OCI-LY7 (cell line): Measurements from ENCODE around the gene SNX20. TPM values are rescaled to one million over a fixed set of nuclear protein-coding genes. Genes with fewer than 3 reads are reported as not detected.

Source experiments
- BruUV-seq: library from RNA; stranded (reverse); fragments of 400-500 nt; replicated peaks from 2 replicates; lab custom pipeline; 2021; lab: Mats Ljungman, UMichigan
- CTCF ChIA-PET: fragments of 300-600 bp; sonication (Branson Sonifier 250); formaldehyde crosslinking; loops from one replicate; lab custom pipeline; 2022; ENCODE audit warnings: antibody characterized with exemption; ENCODE audit not compliant: unreplicated experiment; lab: Charles Lee
- POLR2A ChIA-PET: fragments of 300-600 bp; sonication (Branson Sonifier 250); formaldehyde crosslinking; loops from one replicate; lab custom pipeline; 2022; ENCODE audit warnings: antibody characterized with exemption; lab: Charles Lee
- DNase-seq: peaks from one replicate; pipeline ENCODE4 v3.0.0-alpha.2; 2015; ENCODE audit warnings: low spot score
- H2AFZ ChIP-seq: fragments of 200-600 bp; sonication (generic), shearing (Covaris generic); 2 replicates; pipeline ENCODE4 v1.6.1; 2014; ENCODE audit warnings: mild to moderate bottlenecking, antibody characterized with exemption, low read length, moderate library complexity
- H3K27ac ChIP-seq: fragments of 200-600 bp; sonication (generic); 2 replicates; pipeline ENCODE4 v1.5.1; 2014; ENCODE audit warnings: mixed run types, low read depth, mild to moderate bottlenecking, moderate library complexity, low read length, inconsistent platforms; ENCODE audit not compliant: poor library complexity, severe bottlenecking
- H3K36me3 ChIP-seq: fragments of 200-600 bp; sonication (generic); 2 replicates; pipeline ENCODE4 v1.6.1; 2014; ENCODE audit warnings: mild to moderate bottlenecking, antibody characterized with exemption, low read length, moderate library complexity, mixed read lengths; ENCODE audit not compliant: insufficient read depth
- H3K4me1 ChIP-seq: fragments of 200-600 bp; sonication (generic); 2 replicates; pipeline ENCODE4 v1.5.1; 2014; ENCODE audit warnings: mild to moderate bottlenecking, low read length; ENCODE audit not compliant: insufficient read depth, poor library complexity, severe bottlenecking
- H3K4me2 ChIP-seq: fragments of 200-600 bp; sonication (generic); 2 replicates; pipeline ENCODE4 v1.6.1; 2014; ENCODE audit warnings: mild to moderate bottlenecking, low read length
- H3K4me3 ChIP-seq: fragments of 200-600 bp; sonication (generic); 2 replicates; pipeline ENCODE4 v1.5.1; 2014; ENCODE audit warnings: mild to moderate bottlenecking, low read depth, low read length; ENCODE audit not compliant: poor library complexity, severe bottlenecking
- H3K79me2 ChIP-seq: fragments of 200-600 bp; sonication (generic); 2 replicates; pipeline ENCODE4 v1.6.1; 2016; ENCODE audit warnings: low read depth, mild to moderate bottlenecking, low read length, moderate library complexity, mixed read lengths; ENCODE audit not compliant: insufficient read depth
- H3K9me2 ChIP-seq: fragments of 200-600 bp; sonication (generic); 2 replicates; pipeline ENCODE4 v1.6.1; 2016; ENCODE audit warnings: mild to moderate bottlenecking, low read length, mixed read lengths; ENCODE audit not compliant: insufficient read depth
- H3K9me3 ChIP-seq: fragments of 200-600 bp; sonication (generic); 2 replicates; pipeline ENCODE4 v1.6.1; 2014; ENCODE audit warnings: mild to moderate bottlenecking, mixed run types, low read length, mixed read lengths
- H4K20me1 ChIP-seq: fragments of 200-600 bp; sonication (generic); 2 replicates; pipeline ENCODE4 v1.6.1; 2014; ENCODE audit warnings: mild to moderate bottlenecking, antibody characterized with exemption, low read length, moderate library complexity, mixed read lengths; ENCODE audit not compliant: insufficient read depth
- CTCF ChIP-seq: fragments of 200-600 bp; sonication (generic); conservative IDR thresholded peaks from 2 replicates; pipeline ENCODE4 v1.5.1; 2014; ENCODE audit warnings: mild to moderate bottlenecking, antibody characterized with exemption, low read length, moderate library complexity, mixed read lengths
- EZH2phosphoT487 ChIP-seq: fragments of 200-600 bp; sonication (generic); IDR thresholded peaks from 2 replicates; pipeline ENCODE4 v1.6.1; 2018; ENCODE audit warnings: low read depth, borderline replicate concordance, mild to moderate bottlenecking, mixed run types, antibody characterized with exemption, low read length, moderate library complexity, mixed read lengths
- intact Hi-C: fragments of 100-400 bp; cut with micrococcal nuclease; formaldehyde crosslinking; loops from one replicate; pipeline ENCODE4 v1.10.0; 2022; ENCODE audit not compliant: unreplicated experiment
- total RNA-seq, 2 experiments: library from RNA; depleted of rRNA in 1 of 2; stranded (reverse); fragments of >200 nt in 1 of 2; shearing (Covaris generic) in 1 of 2; gene quantifications; 2 replicates each; pipeline ENCODE4 v1.2.3, GENCODE V29; 2014 to 2022

The SNX20 gene
- total RNA-seq, 2 experiments from 2014 or later = 1.3 to 5.8 TPM

GRCh38 chr16:50719401-50720337 lies 38.6 kb upstream of the SNX20 start:
- H3K79me2 ChIP-seq = no peaks in the 10 kb centered on the region

GRCh38 chr16:50718761-50719400 lies 37.8 kb upstream of the SNX20 start:
- DNase-seq = no peak
- BruUV-seq = no TSS peak
- Histone ChIP-seq H3K79me2 (no peaks in the 10 kb centered on the region), H3K36me3 (no peaks in the 10 kb centered on the region), H3K4me1 (no peaks in the 10 kb centered on the region), H3K4me2 (no peak overlapping the region), H3K4me3 (no peak overlapping the region), H3K9me3 (0 out of 2 replicates have a peak, but pooled peaks cover 3% of the 10 kb centered on the region), H3K9me2 (no peaks in the 10 kb centered on the region), H2AFZ (no peak overlapping the region), H4K20me1 (no peaks in the 10 kb centered on the region), H3K27ac (no peak overlapping the region)
- ChIA-PET POLR2A (interaction anchor here (0.8 kb wide), 1 partner anchor 10 kb away, joined by 3 read pairs; no protein-coding TSS in a partner anchor), CTCF (no interaction called here)
- TF ChIP-seq CTCF (no peak), EZH2phosphoT487 (no peak)
- intact Hi-C loops = no loop called here

More at GRCh38 chr16:50719401-50720337, 38.6 kb upstream of the SNX20 start:
- intact Hi-C loops = no loop called here
- Histone ChIP-seq H3K4me2 (no peak overlapping the region), H3K9me3 (peaks cover 11% of the 10 kb centered on the region), H4K20me1 (no peaks in the 10 kb centered on the region), H3K36me3 (no peaks in the 10 kb centered on the region), H3K4me3 (no peak overlapping the region), H3K27ac (no peak overlapping the region), H3K4me1 (no peaks in the 10 kb centered on the region), H2AFZ (no peak overlapping the region), H3K9me2 (no peaks in the 10 kb centered on the region)
- ChIA-PET CTCF (no interaction called here), POLR2A (interaction anchor here (0.6 kb wide), 1 partner anchor 25 kb away, joined by 3 read pairs; no protein-coding TSS in a partner anchor)
- BruUV-seq = no TSS peak
- TF ChIP-seq CTCF = peak; percentile 26; the same call in 1 of the 2 replicates
- no peak for TF ChIP-seq EZH2phosphoT487
- DNase-seq = no peak
